ENCODE results near the gene DHX57.

Gene DHX57

DNA sequence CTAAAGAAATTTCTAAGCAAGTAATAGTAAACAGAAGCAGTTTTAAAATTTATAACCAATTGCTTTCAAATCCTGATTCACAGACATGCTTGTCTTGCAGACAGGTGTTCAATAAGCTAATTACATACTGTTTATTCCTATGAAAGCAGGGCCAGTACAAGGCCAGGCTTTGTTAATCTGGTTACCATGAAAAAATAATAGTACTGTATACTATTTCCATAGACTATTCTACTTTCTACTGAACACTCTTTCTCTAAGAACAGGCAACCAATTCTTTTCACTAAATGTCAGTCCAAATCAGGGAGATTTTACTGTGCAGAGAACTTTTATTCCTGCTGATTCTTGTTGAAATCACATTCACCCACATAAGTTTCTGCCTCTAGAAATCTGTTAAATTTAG lies 121.7 kb downstream of the DHX57 start:
- in situ Hi-C loops (cut with MboI; ENCODE audit: low pct_unique_long_range_greater_than_20kb, low sequenced_read_pairs, unreplicated experiment): no loop called here
- TF ChIP-seq, protein P1, sequence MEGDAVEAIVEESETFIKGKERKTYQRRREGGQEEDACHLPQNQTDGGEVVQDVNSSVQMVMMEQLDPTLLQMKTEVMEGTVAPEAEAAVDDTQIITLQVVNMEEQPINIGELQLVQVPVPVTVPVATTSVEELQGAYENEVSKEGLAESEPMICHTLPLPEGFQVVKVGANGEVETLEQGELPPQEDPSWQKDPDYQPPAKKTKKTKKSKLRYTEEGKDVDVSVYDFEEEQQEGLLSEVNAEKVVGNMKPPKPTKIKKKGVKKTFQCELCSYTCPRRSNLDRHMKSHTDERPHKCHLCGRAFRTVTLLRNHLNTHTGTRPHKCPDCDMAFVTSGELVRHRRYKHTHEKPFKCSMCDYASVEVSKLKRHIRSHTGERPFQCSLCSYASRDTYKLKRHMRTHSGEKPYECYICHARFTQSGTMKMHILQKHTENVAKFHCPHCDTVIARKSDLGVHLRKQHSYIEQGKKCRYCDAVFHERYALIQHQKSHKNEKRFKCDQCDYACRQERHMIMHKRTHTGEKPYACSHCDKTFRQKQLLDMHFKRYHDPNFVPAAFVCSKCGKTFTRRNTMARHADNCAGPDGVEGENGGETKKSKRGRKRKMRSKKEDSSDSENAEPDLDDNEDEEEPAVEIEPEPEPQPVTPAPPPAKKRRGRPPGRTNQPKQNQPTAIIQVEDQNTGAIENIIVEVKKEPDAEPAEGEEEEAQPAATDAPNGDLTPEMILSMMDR (IDR thresholded peaks at IDR 0.05; ENCODE audit: extremely low read depth, insufficient read depth, missing control alignments): no peak
- DNase-seq (ENCODE audit: low spot score): no peak

DNA sequence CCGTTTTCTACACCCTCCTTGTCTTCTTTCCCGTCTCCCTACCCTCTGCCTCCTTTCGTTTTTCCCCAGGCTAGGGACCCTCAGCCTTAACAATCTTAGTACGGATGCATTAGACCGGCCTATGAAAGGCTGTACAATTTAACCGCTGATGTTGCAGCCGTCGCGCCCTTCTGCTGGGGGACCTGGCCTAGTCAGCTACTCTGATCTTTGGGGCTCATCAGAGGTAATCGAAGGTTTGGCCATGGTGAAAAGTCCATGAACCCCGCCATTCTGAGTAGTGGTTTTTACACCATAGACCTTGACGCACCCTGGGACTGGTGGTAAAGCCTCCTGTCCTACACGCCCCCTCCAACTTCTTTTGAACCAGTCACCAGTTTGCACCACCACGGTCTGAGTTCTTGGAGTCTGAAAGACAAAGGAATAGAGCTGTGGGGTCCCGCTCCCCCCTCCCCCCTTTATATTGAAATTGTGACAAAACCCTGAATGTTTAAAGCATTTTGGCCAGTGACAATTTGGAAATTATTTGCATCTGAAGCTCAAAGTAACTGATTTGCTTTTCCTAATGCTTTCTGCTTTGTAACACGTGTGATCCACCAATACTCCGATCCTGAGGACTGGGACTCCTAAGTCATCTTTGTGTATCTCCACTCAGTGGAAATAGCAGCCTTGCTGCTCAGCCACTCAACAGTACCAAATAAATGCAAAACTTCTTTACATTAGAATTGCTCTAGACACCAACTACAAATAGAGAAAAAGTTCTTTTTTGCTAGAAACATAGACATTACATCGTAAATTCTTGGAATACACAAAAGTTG lies 123.9 kb downstream of the DHX57 start:
- DNase-seq (ENCODE audit: low spot score): no peak
- TF ChIP-seq, protein P1 (IDR thresholded peaks at IDR 0.05; ENCODE audit: extremely low read depth, insufficient read depth, missing control alignments): no peak
- in situ Hi-C loops (cut with MboI; ENCODE audit: low pct_unique_long_range_greater_than_20kb, low sequenced_read_pairs, unreplicated experiment): no loop called here

DNA sequence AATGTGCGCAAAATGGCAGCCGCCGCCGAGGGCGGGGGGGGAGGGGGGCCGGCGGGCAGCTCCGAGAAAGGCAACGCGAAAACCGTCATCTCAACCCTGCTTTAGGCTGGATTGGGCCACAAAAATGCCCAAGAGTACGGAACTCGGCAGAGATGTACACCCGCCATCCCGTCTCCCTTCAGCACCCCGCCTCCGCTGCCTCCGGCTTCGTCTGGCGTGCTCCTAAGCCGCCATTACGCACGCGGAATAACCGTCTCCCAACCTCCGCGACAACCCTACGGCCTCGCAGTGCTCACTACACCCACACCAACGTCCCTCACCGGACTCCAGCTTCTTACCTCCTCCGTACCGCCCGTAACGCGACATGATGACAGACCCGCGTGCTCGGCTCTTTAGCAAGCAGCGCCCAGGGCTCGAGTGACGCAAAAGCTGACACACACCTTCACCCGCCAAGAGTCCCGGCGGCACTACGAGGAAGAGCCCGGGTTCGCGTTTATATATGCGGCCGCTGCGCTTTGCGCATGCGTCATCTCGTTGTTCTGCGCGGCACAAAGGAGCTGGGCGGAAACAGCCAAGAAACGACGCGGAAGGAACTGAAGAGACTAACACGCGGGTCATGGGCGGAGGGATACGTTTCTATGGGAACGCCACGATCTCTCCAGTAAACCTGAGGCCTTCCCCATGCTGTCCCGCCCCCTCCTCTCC lies 124.7 kb downstream of the DHX57 start, which contains the start of gene SRSF7:
Gene SRSF7, minus strand, starts transcription at position 471 of the 705 bp plus-strand sequence. Its CDS starts 105 bp downstream, at position 366.
- DNase-seq (ENCODE audit: low spot score): peak; percentile 97
- in situ Hi-C loops (cut with MboI; ENCODE audit: low pct_unique_long_range_greater_than_20kb, low sequenced_read_pairs, unreplicated experiment): no loop called here
- TF ChIP-seq, protein P1 (IDR thresholded peaks at IDR 0.05; ENCODE audit: extremely low read depth, insufficient read depth, missing control alignments): no peak

DNA sequence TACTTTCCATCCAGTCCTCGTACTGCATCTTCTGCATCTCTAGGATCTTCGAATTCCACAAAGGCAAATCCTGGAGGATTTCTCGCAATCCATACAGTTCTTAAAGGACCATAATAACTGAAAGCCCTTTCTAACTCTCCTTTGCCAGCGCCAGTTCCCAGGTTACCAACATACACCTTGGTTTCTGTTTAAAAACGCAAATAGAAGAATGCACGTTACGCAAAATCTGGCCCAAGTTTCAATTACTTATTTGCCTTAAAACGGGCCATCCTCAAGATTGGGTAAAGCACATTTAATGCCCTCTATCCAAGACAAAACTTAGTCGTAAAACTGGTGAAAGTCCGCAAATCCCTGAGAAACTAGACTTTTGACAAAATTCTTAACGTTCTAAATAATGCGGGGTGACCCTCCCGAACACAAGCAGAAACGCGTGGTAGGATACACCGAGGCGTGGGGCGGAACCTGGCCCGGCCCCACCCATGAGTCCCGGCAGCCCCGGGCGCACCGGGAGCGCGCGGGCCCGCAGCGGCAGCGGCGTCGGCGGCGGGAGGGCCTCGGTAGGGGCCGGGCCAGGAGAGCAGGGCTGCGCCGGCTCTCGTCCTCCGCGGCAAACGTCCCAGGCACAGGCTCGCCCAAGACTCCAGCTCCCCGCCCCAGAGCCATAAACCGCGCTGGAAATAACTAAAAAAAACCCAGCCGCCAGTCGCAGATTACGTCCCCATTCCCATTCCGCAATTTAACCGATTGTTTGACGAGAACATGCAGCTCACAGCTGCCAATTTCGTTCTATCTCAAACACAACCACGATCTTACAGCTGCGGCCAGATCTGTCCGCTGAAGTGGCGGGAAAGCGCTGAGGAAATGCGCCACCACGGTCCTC lies 125.5 kb downstream of the DHX57 start:
- TF ChIP-seq, protein P1 (IDR thresholded peaks at IDR 0.05; ENCODE audit: extremely low read depth, insufficient read depth, missing control alignments): no peak
- in situ Hi-C loops (cut with MboI; ENCODE audit: low pct_unique_long_range_greater_than_20kb, low sequenced_read_pairs, unreplicated experiment): no loop called here
- peak; percentile 63 for DNase-seq (ENCODE audit: low spot score)

DNA sequence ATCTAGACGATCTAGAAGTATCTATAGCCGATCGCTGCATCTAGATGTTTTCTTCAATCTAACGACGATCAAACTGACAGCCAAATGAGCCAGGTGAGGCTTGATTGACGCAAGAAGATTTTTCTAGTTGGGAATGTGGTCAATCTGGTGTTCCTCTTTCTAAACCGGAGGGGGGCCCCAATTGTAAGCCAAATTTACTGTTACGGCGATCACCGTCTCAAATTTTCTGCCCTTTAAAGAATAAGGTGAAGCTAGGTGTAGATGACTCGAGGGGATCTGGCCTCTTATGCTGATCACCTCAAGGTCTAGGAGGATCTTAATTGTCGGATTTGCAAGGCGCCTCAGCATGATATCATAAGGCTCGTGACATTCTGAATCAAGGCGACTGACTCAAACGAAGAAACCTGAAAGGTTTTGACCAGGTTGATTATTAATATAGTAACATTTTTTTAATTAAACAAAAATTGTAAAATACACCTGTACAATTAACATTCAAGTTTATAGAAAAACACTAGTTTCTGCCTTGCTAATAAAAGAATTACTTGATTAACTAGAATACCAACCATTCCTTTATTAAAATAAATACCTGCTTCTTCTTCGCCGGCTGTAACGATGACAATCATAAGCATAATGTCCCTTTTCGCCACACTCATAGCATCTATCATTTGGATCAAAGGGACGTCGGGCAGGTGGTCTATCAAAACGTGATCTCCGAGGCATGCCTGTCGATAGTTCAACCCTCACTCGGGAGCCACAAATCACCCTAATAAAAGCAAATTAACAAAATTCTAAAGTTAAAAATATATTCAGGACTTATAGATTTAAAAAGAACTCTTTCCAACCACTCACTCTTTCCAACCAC lies 126.6 kb downstream of the DHX57 start:
- in situ Hi-C loops (cut with MboI; ENCODE audit: low pct_unique_long_range_greater_than_20kb, low sequenced_read_pairs, unreplicated experiment): loop anchor here (25.0 kb wide), 1 partner anchor 437 kb away; no protein-coding TSS in a partner anchor
- TF ChIP-seq, protein P1 (IDR thresholded peaks at IDR 0.05; ENCODE audit: extremely low read depth, insufficient read depth, missing control alignments): no peak
- no peak for DNase-seq (ENCODE audit: low spot score)

Measured in GM13977 (cell line).